NCI-H226 (cell line): ENCODE results near the gene MYO18B.
"Not testable (repeated sequence)": the region's sequence is repeated elsewhere in the genome, so short reads cannot be mapped to it uniquely, and the experiment has no call there.

Experiments
- DNase-seq: peaks from one replicate; pipeline ENCODE4 v3.0.0-alpha.2; 2015

The MYO18B gene

DNA sequence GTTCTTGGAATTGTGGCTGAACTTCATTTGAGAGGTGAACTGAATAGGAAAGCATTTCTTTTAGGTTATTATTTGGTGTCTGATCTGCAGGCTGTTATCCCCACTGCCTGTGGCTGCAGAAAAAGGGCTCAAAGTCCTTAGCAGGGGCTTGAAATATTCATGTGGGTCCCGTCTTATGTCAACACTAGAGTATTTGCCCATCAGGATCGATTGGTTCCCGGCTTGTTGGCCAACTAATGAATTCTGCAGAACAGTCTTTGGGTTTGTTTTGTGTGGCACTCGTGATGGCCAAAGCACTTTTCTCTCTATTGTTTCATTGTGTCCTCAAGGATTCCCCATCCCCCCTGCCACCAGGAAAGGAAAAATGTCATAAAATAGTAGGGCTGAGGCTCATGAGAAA lies 211.9 kb downstream of the MYO18B start:
- DNase-seq: no peak

GRCh38 chr22:25955323-25955722 lies 213.3 kb downstream of the MYO18B start:
- DNase-seq: no peak

GRCh38 chr22:25956801-25957200 lies 214.8 kb downstream of the MYO18B start:
- no peak for DNase-seq

GRCh38 chr22:25959818-25960774 lies 218.1 kb downstream of the MYO18B start:
- no peak for DNase-seq

GRCh38 chr22:25961699-25962098 lies 219.7 kb downstream of the MYO18B start:
- DNase-seq: no peak

- DNase-seq: no peak
Measured at GRCh38 chr22:25962711-25963110, 220.7 kb downstream of the MYO18B start.

- no peak for DNase-seq
Measured at GRCh38 chr22:25964961-25965730, 223.2 kb downstream of the MYO18B start.

DNA sequence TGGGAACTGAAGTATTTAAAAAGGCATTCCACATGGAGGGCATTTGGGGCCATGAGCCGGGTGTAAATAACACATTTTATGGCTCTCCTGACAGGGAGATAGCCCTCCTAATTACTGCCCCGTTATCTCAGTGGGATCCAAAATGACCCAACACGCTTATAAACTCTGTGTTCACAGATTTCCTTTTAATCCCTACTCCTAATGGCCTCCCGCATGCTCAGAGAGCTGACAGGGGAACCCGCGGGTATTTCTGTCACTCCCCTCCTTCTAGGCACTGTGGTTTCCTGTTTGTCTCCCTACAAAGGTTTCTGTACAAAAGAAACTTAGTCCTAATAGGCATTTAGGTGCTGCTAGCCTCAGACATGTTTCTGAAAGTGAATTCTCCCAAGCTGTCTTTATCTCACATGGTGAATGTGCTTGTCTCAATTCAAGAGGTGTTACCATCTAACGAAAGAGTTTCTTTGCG lies 224.5 kb downstream of the MYO18B start:
- no peak for DNase-seq

DNA sequence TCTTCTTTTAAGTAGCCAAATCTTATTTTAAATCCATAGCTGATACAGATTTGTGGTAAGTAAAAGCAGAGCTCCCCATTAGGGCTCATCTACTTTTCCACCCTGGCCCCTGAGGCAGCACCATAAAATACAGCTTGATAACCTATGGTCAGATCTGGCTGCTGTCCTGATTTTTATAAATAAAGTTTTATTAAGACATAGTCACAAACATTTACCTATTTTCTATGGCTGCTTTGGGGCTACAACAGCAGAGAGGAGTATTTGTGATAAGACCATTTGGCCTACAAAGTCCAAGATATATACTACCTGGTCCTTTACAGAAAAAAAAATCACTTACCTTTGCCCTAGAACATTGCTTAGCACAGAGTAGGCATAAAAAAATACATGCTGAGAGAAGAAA lies 227.3 kb downstream of the MYO18B start:
- no peak for DNase-seq

GRCh38 chr22:25969901-25970300 lies 227.9 kb downstream of the MYO18B start:
- no peak for DNase-seq

DNA sequence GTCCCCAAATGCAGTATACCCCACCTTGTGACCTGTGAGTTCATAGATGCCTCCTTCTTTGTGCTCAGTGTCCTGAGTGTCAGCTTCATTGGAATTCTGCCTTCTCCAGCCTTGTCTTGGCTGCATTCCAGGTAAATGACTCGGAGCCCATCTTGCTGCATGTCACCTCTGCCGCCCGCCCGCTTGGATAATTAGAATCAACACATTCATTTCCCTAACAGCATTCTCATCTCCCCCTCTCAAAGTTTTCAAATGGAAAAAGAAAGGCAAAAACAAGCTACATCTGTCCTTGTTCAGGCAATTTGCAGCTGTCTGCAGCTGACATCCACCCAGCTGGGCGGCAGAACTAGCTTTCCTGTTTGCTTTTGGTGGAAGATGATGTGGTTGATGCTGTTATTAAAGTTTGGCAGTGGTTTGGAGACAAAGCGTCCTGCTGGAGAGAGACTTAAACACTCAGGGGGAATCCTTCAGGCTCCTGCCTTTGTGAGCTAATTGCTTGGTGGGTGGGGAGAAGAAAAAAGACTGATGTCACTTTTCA lies 228.5 kb downstream of the MYO18B start:
- DNase-seq: no peak

DNA sequence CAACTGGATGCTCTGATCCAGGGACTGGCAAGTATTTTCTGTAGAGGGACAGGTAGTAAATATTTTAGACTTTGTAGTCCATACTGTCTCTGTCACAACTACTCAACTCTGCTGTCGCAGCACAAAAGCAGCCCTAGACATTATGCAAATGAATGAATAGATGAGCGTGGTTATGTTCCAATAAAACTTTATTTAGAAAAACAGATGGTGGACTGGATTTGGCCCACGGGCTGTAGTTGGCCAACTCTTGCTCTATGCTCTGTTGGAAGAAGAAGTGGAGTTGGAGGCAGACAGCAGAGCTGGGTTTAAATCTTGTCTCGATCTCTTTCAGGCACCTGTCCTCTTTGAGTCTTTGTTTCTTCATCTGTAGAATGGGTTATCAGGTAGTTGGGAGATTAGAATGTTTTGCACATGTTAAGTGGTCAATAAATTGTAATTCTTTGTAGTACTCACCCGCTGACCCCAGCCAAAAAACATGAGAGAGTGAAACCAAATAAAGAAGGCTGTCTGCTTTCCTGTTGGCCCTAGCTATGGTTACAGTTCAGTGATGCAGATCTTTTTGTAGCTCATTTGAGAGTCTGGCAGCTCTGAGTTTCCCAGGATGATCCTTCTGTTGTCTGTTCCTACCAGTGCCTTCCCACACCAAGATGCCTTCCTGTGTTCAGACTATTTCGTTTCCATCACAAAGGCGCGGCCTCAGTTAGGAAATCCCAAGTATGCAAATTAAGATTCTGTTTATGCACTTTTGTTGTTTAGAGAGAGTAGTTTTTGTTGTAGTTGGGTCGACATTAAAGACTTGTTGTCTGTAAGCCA lies 229.2 kb downstream of the MYO18B start:
- DNase-seq: no peak

GRCh38 chr22:25972397-25972796 lies 230.4 kb downstream of the MYO18B start:
- no peak for DNase-seq

- DNase-seq: no peak
Measured at GRCh38 chr22:25976356-25976755, 234.4 kb downstream of the MYO18B start.

GRCh38 chr22:25979968-25980367 lies 238.0 kb downstream of the MYO18B start:
- no peak for DNase-seq

DNA sequence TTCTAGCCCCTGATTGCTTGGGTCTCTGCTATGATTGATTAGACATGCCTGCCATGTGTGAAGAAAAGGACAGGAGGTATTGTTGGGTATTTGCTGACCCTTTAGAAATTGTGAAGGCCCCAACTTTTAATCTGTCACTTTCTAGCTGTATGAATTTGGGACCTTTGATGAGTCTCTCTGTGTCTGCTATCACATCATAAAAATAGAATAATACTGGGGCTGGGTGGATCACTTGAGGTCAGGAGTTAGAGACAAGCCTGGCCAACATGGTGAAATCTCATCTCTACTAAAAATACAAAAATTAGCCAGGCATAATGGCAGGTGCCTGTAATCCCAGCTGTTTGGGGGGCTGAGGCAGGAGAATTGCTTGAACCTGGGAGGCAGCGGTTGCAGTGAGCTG lies 242.9 kb downstream of the MYO18B start:
- not testable (repeated sequence) for DNase-seq

DNA sequence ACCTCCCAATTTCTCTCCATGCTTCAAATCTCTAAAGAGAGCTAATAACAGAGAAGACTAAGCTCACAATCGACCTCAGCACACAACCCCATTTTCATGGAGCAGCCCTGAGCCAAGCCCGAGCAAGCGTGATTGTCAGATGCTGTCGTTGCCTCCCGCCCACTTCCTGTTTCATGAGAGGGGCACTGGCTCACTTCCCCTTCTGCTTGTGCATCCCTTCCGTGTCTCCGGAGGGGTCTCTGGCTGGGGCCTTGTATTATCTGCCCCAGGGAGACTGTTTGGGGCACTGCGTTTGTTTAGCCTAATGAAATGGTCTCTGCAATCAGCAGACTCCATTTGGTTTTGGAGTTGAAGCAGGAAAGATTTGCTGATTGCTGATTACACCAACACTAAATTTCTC lies 246.0 kb downstream of the MYO18B start:
- DNase-seq: no peak

- DNase-seq: no peak
Measured at GRCh38 chr22:25990940-25991339, 249.0 kb downstream of the MYO18B start.

- DNase-seq: no peak
Measured at GRCh38 chr22:25992331-25992730, 250.3 kb downstream of the MYO18B start.

DNA sequence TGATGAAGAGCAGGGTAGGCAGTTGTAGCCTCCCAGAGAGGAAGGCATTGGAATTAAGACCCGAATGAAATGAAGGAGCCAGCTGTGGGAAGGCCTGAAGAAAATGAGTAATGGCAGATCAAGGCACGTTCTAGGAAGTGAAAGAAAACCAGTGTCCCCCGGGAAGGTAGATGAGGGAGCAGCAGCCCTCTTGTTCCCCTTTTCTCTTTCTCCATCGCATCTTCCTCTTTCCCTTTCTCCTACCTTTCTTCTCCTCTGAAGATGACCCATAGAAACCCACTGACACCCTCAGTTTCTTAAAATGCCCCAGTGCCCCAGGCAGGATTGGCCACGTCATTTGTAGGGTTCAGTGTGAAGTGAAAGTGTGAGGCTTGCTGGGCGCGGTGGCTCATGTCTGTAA lies 254.7 kb downstream of the MYO18B start:
- DNase-seq: no peak

- no peak for DNase-seq
Measured at GRCh38 chr22:25997886-25998775, 256.1 kb downstream of the MYO18B start.

- no peak for DNase-seq
Measured at GRCh38 chr22:26002456-26002855, 260.5 kb downstream of the MYO18B start.
